PC-3 (cell line): ENCODE data around the gene ANAPC16. TPM values are rescaled to one million over a fixed set of nuclear protein-coding genes. Genes with fewer than 3 reads are reported as not detected.
"Not testable (repeated sequence)": the region's sequence is repeated elsewhere in the genome, so short reads cannot be mapped to it uniquely, and the experiment has no call there.

Experiments
- ATAC-seq: fragments of 200-7000 bp; cut with Tn5 transposase; 2 replicates; pipeline ENCODE4 v1.9.1; 2020; ENCODE audit warnings: mild to moderate bottlenecking, moderate library complexity
- BruUV-seq: library from RNA; stranded (reverse); fragments of 400-500 nt; replicated peaks from 2 replicates; lab custom pipeline; 2021; lab: Mats Ljungman, UMichigan
- CTCF ChIA-PET: fragments of 300-600 bp; sonication (Branson Sonifier 250); formaldehyde crosslinking; loops from one replicate; lab custom pipeline; 2022; ENCODE audit warnings: antibody characterized with exemption; lab: Charles Lee
- POLR2A ChIA-PET: fragments of 300-600 bp; sonication (Branson Sonifier 250); formaldehyde crosslinking; loops from one replicate; lab custom pipeline; 2022; ENCODE audit warnings: antibody characterized with exemption; ENCODE audit not compliant: unreplicated experiment; lab: Charles Lee
- DNase-seq: peaks from one replicate; pipeline ENCODE4 v3.0.0-alpha.2; 2015
- H2AFZ ChIP-seq: fragments of 300-600 bp; sonication (generic); 2 replicates; pipeline ENCODE4 v1.6.0; 2016; ENCODE audit warnings: antibody characterized with exemption, low read length
- H3F3A ChIP-seq: fragments of 300-600 bp; sonication (generic); one replicate; pipeline ENCODE4 v1.6.0; 2017; ENCODE audit warnings: antibody characterized with exemption, low read length, control low read depth, mild to moderate bottlenecking; ENCODE audit not compliant: unreplicated experiment
- H3K27ac ChIP-seq: fragments of 300-600 bp; sonication (generic); 2 replicates; pipeline ENCODE4 v1.5.1; 2016; ENCODE audit warnings: mild to moderate bottlenecking, low read length
- H3K27me3 ChIP-seq: fragments of 300-600 bp; sonication (generic); 2 replicates; pipeline ENCODE4 v1.6.1; 2016; ENCODE audit warnings: low read length, mixed read lengths
- H3K36me3 ChIP-seq: fragments of 300-600 bp; sonication (generic); 2 replicates; pipeline ENCODE4 v1.6.1; 2016; ENCODE audit warnings: low read depth, mixed run types, low read length, mixed read lengths
- H3K4me1 ChIP-seq: fragments of 300-600 bp; sonication (generic); 2 replicates; pipeline ENCODE4 v1.5.1; 2016; ENCODE audit warnings: low read length; ENCODE audit not compliant: insufficient read depth
- H3K4me2 ChIP-seq: fragments of 300-600 bp; sonication (generic); 2 replicates; pipeline ENCODE4 v1.6.0; 2016; ENCODE audit warnings: low read length
- H3K4me3 ChIP-seq: fragments of 300-600 bp; sonication (generic); 2 replicates; pipeline ENCODE4 v1.5.1; 2016; ENCODE audit warnings: mild to moderate bottlenecking, low read length, mixed read lengths
- H3K79me2 ChIP-seq: fragments of 300-600 bp; sonication (generic); 2 replicates; pipeline ENCODE4 v1.6.1; 2017; ENCODE audit warnings: low read length, mixed read lengths
- H3K9ac ChIP-seq: fragments of 300-600 bp; sonication (generic); 2 replicates; pipeline ENCODE4 v1.6.0; 2016; ENCODE audit warnings: mild to moderate bottlenecking, low read length
- H3K9me2 ChIP-seq: fragments of 300-600 bp; sonication (generic); replicated peaks from 2 replicates; pipeline ENCODE4 v1.6.1; 2016; ENCODE audit warnings: mixed run types, low read length, mixed read lengths
- H3K9me3 ChIP-seq: fragments of 300-600 bp; sonication (generic); 2 replicates; pipeline ENCODE4 v1.6.1; 2016; ENCODE audit warnings: low read length, mixed read lengths
- H4K20me1 ChIP-seq: fragments of 300-600 bp; sonication (generic); 2 replicates; pipeline ENCODE4 v1.6.1; 2016; ENCODE audit warnings: low read length, mixed read lengths
- CTCF ChIP-seq: fragments of 300-600 bp; sonication (generic); conservative IDR thresholded peaks from 2 replicates; pipeline ENCODE4 v1.5.1; 2017; ENCODE audit warnings: antibody characterized with exemption, low read depth, mild to moderate bottlenecking, low read length
- EZH2 ChIP-seq: fragments of 300-600 bp; sonication (generic); IDR thresholded peaks from one replicate; pipeline ENCODE4 v1.6.1; 2017; ENCODE audit warnings: antibody characterized with exemption, mild to moderate bottlenecking, low read length; ENCODE audit not compliant: unreplicated experiment
- EZH2phosphoT487 ChIP-seq: fragments of 300-600 bp; sonication (generic); IDR thresholded peaks from 2 replicates; pipeline ENCODE4 v1.6.1; 2018; ENCODE audit warnings: mild to moderate bottlenecking, antibody characterized with exemption, low read length, borderline replicate concordance
- intact Hi-C: fragments of 100-400 bp; cut with micrococcal nuclease; formaldehyde crosslinking; loops from 2 replicates; pipeline ENCODE4 v1.9.0; 2023
- total RNA-seq: library from RNA; depleted of rRNA; stranded (reverse); fragments of >200 nt; gene quantifications from 2 replicates; pipeline ENCODE4 v1.2.3, GENCODE V29; 2014

ANAPC16 gene
- total RNA-seq, 1 experiment from 2014 or later, result 23.9 TPM

GRCh38 chr10:72206511-72207229, 9.1 kb upstream of the ANAPC16 start:
- Histone ChIP-seq H3K79me2 (no peaks in the 10 kb centered on the region), H3K36me3 (no peaks in the 10 kb centered on the region; the same call in 1 of the 2 replicates)

GRCh38 chr10:72208526-72208925, 7.3 kb upstream of the ANAPC16 start:
- CTCF ChIA-PET, DNase-seq, POLR2A ChIA-PET, H3K79me2 ChIP-seq, ATAC-seq, H3K9me3 ChIP-seq, H3K9me2 ChIP-seq, BruUV-seq, H3F3A ChIP-seq, H4K20me1 ChIP-seq, H3K27ac ChIP-seq, H2AFZ ChIP-seq, intact Hi-C loops, H3K4me1 ChIP-seq, H3K36me3 ChIP-seq, H3K9ac ChIP-seq, H3K4me3 ChIP-seq, H3K27me3 ChIP-seq, H3K4me2 ChIP-seq: not testable (repeated sequence)

More at GRCh38 chr10:72206511-72207229, 9.1 kb upstream of the ANAPC16 start:
- DNase-seq (no peak), ATAC-seq (no peak)
- BruUV-seq, result no TSS peak
- Histone ChIP-seq H3K9me3 (no peaks in the 10 kb centered on the region), H3K9me2 (no peaks in the 10 kb centered on the region), H3K27me3 (no peaks in the 10 kb centered on the region), H3K27ac (no peak overlapping the region), H2AFZ (no peak overlapping the region), H3F3A (no peaks in the 10 kb centered on the region), H3K4me3 (no peak overlapping the region), H3K4me2 (no peak overlapping the region), H3K4me1 (peaks cover 3% of the 10 kb centered on the region; the same call in 1 of the 2 replicates), H3K9ac (no peak overlapping the region), H4K20me1 (no peaks in the 10 kb centered on the region)
- TF ChIP-seq CTCF (no peak), EZH2phosphoT487 (no peak), EZH2 (no peak)
- POLR2A ChIA-PET, result no interaction called here
- CTCF ChIA-PET, result no interaction called here
- intact Hi-C loops, result no loop called here

- H3F3A ChIP-seq, H3K27ac ChIP-seq, H3K36me3 ChIP-seq, BruUV-seq, H3K4me3 ChIP-seq, CTCF ChIA-PET, H3K9me2 ChIP-seq, H2AFZ ChIP-seq, H3K9me3 ChIP-seq, H4K20me1 ChIP-seq, H3K9ac ChIP-seq, H3K27me3 ChIP-seq, H3K4me2 ChIP-seq, POLR2A ChIA-PET, intact Hi-C loops: not testable (repeated sequence)
- Histone ChIP-seq H3K79me2 (peaks cover 16% of the 10 kb centered on the region), H3K4me1 (peaks cover 11% of the 10 kb centered on the region; the same call in 1 of the 2 replicates)
- ATAC-seq, result peak; percentile 14; the same call in 1 of the 2 replicates
- DNase-seq, result peak; percentile 24
Measured at GRCh38 chr10:72211381-72211780, 4.4 kb upstream of the ANAPC16 start.

- peaks cover 11% of the 10 kb centered on the region; the same call in 1 of the 2 replicates for H3K4me1 ChIP-seq
- H3K27ac ChIP-seq, H3F3A ChIP-seq, H3K4me3 ChIP-seq, H3K4me2 ChIP-seq, H3K9me3 ChIP-seq, H4K20me1 ChIP-seq, CTCF ChIA-PET, intact Hi-C loops, H3K36me3 ChIP-seq, POLR2A ChIA-PET, H2AFZ ChIP-seq, DNase-seq, BruUV-seq, ATAC-seq, H3K27me3 ChIP-seq, H3K9ac ChIP-seq, H3K9me2 ChIP-seq: not testable (repeated sequence)
- peaks cover 21% of the 10 kb centered on the region for H3K79me2 ChIP-seq
Measured at GRCh38 chr10:72211832-72212231, 4.0 kb upstream of the ANAPC16 start.
